Vagina (tissue), 2 donors: ENCODE measurements around the gene SMARCA4. TPM values are rescaled to one million over a fixed set of nuclear protein-coding genes. Genes with fewer than 3 reads are reported as not detected.

ENCODE experiments used
- DNase-seq, 2 donors: peaks; one replicate each; pipeline ENCODE4 v3.0.0-alpha.2; 2017; ENCODE audit errors: extremely low spot score in 2 of 2
- H3K27ac ChIP-seq: fragments of 200-600 bp; sonication (generic); one replicate; pipeline ENCODE4 v1.5.1; 2019
- H3K27me3 ChIP-seq: fragments of 200-600 bp; sonication (generic); one replicate; pipeline ENCODE4 v1.5.1; 2019
- H3K36me3 ChIP-seq, 2 donors: fragments of 200-600 bp; sonication (generic); one replicate each; pipeline ENCODE4 v1.5.1; 2017 to 2019
- H3K4me1 ChIP-seq: fragments of 200-600 bp; sonication (generic); one replicate; pipeline ENCODE4 v1.5.1; 2019
- H3K4me3 ChIP-seq, 2 donors: fragments of 200-600 bp; sonication (generic); 1 replicate in 1 of 2; 2 replicates in 1 of 2; pipeline ENCODE4 v1.5.1; 2016 to 2019
- H3K9me3 ChIP-seq: fragments of 200-600 bp; sonication (generic); one replicate; pipeline ENCODE4 v1.5.1; 2019
- POLR2A ChIP-seq, 2 donors: fragments of 450-650 bp; IDR thresholded peaks; one replicate each; pipeline ENCODE4 v1.6.1; 2017; ENCODE audit warnings: antibody characterized with exemption in 2 of 2, mild to moderate bottlenecking in 2 of 2, moderate library complexity in 2 of 2
- POLR2AphosphoS5 ChIP-seq, 2 donors: sonication (generic); formaldehyde crosslinking; IDR thresholded peaks; one replicate each; pipeline ENCODE4 v1.9.0; 2017; ENCODE audit warnings: antibody characterized with exemption in 2 of 2, mild to moderate bottlenecking in 2 of 2, low read depth in 1 of 2; ENCODE audit not compliant: insufficient read depth in 1 of 2
- intact Hi-C: fragments of 100-400 bp; cut with DNase I; formaldehyde crosslinking; loops from one replicate; pipeline ENCODE4 v1.15.1; 2023
- small RNA-seq: library from RNA; depleted of rRNA; stranded (forward); fragments of <200 nt; gene quantifications from one replicate; pipeline ENCODE3, GENCODE V24; 2016
- total RNA-seq: library from RNA; depleted of rRNA; stranded (reverse); fragments of >200 nt; gene quantifications from one replicate; pipeline ENCODE4 v1.2.3, GENCODE V29; 2016
- TF ChIP-seq, protein P1 (sequence below), 3 experiments: fragments of 450-650 bp in 2 of 3; fragments of 200-600 bp in 1 of 3; sonication (generic) in 1 of 3; IDR thresholded peaks; one replicate each; pipeline ENCODE4 v1.5.1; 2017 to 2019; ENCODE audit warnings: antibody characterized with exemption in 3 of 3, mild to moderate bottlenecking in 2 of 3, moderate library complexity in 2 of 3

Gene SMARCA4
- total RNA-seq, 1 donor from 2014 or later, result 90.4 TPM

DNA sequence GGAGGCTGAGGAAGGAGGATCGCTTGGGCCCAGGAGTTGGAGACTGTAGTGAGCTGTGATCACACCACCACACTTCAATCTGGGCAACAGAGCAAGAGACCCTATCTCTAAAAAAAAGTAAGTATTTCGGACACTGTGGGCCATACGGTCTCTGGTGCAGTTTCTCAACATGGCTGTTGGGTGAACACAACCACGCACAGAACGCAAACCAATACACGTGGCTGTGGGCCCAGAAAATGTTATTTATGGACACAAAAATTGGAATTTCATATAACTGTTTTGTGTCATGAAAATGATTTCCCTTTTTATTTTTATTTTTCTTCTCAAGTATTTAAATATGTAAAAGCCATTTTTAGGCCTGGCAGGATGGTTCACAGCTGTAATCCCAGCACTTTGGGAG, 147.9 kb downstream of the SMARCA4 start:
- intact Hi-C loops, result no loop called here
- TF ChIP-seq POLR2A (IDR thresholded peaks at IDR 0.05), result no peak
- no peak for TF ChIP-seq POLR2AphosphoS5 (IDR thresholded peaks at IDR 0.05; ENCODE audit: insufficient read depth in 1 of 2, low read depth in 1 of 2)
- TF ChIP-seq, protein P1, sequence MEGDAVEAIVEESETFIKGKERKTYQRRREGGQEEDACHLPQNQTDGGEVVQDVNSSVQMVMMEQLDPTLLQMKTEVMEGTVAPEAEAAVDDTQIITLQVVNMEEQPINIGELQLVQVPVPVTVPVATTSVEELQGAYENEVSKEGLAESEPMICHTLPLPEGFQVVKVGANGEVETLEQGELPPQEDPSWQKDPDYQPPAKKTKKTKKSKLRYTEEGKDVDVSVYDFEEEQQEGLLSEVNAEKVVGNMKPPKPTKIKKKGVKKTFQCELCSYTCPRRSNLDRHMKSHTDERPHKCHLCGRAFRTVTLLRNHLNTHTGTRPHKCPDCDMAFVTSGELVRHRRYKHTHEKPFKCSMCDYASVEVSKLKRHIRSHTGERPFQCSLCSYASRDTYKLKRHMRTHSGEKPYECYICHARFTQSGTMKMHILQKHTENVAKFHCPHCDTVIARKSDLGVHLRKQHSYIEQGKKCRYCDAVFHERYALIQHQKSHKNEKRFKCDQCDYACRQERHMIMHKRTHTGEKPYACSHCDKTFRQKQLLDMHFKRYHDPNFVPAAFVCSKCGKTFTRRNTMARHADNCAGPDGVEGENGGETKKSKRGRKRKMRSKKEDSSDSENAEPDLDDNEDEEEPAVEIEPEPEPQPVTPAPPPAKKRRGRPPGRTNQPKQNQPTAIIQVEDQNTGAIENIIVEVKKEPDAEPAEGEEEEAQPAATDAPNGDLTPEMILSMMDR (IDR thresholded peaks at IDR 0.05), result no peak
- Histone ChIP-seq H3K4me1 (no peaks in the 10 kb centered on the region), H3K9me3 (no peaks in the 10 kb centered on the region), H3K4me3 (no peak overlapping the region), H3K27me3 (no peaks in the 10 kb centered on the region), H3K27ac (no peak overlapping the region), H3K36me3 (peaks cover 5 to 96% of the 10 kb centered on the region in 2 donors)
- DNase-seq, result no peak

DNA sequence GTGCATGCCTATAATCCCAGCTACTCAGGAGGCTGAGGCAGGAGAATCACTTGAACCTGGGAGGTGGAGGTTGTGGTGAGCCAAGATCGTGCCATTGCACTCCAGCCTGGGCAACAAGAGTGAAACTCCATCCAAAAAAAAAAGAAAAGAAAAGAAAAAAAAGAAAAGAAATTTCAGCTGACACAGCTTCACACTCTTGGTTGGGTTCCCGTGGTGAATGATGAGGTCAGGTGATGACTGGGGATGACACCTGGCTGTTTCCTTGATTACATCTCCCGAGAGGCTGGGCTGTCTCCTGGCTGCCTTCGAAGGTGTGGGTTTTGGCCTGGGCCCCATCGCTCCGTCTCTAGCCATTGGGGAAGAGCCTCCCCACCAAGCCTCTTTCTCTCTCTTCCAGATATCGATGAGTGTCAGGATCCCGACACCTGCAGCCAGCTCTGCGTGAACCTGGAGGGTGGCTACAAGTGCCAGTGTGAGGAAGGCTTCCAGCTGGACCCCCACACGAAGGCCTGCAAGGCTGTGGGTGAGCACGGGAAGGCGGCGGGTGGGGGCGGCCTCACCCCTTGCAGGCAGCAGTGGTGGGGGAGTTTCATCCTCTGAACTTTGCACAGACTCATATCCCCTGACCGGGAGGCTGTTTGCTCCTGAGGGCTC, 150.4 kb downstream of the SMARCA4 start:
- H3K9me3 ChIP-seq, result no peaks in the 10 kb centered on the region
- H3K36me3 ChIP-seq, result peaks cover 5 to 95% of the 10 kb centered on the region in 2 donors
- no peaks in the 10 kb centered on the region for H3K27me3 ChIP-seq
- no peak overlapping the region for H3K4me3 ChIP-seq
- no peak for DNase-seq
- H3K27ac ChIP-seq, result no peak overlapping the region
- TF ChIP-seq, protein P1 (IDR thresholded peaks at IDR 0.05), result no peak
- TF ChIP-seq POLR2AphosphoS5 (IDR thresholded peaks at IDR 0.05; ENCODE audit: insufficient read depth in 1 of 2, low read depth in 1 of 2) (no peak), POLR2A (IDR thresholded peaks at IDR 0.05) (no peak)
- intact Hi-C loops, result loop anchor here (10.0 kb wide), 1 partner anchor 176 kb away; no protein-coding TSS in a partner anchor
- H3K4me1 ChIP-seq, result no peaks in the 10 kb centered on the region

DNA sequence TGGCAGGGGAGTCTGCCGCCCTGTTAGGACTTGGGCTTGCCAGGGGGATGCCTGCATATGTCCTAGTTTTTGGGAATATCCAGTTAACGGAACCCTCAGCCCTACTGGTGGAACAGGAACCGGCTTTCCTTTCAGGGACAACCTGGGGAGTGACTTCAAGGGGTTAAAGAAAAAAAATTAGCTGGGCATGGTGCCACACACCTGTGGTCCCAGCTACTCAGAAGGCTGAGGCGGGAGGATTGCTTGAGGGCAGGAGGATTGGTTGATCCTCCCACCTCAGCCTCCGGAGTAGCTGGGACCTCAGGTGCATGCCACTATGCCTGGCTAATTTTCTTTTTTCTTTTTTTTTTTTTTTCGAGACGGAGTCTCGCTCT, 150.9 kb downstream of the SMARCA4 start:
- Histone ChIP-seq H3K4me1 (no peaks in the 10 kb centered on the region), H3K9me3 (no peaks in the 10 kb centered on the region), H3K27me3 (no peaks in the 10 kb centered on the region), H3K4me3 (no peak overlapping the region), H3K27ac (no peak overlapping the region), H3K36me3 (peaks cover 5 to 95% of the 10 kb centered on the region in 2 donors)
- intact Hi-C loops, result loop anchor here (10.0 kb wide), 1 partner anchor 177 kb away; no protein-coding TSS in a partner anchor
- DNase-seq, result no peak
- TF ChIP-seq, protein P1 (IDR thresholded peaks at IDR 0.05), result no peak
- TF ChIP-seq POLR2A (IDR thresholded peaks at IDR 0.05), result no peak
- no peak for TF ChIP-seq POLR2AphosphoS5 (IDR thresholded peaks at IDR 0.05; ENCODE audit: insufficient read depth in 1 of 2, low read depth in 1 of 2)

Small RNA genes lying within 50 kb of the gene (small RNA-seq; reads per million reads assigned to genes)
- gene RF02271, result not detected
- gene RN7SL192P, result not detected

Other genes with a start within 250 kb of the SMARCA4 start
- gene DNM2, start 243.0 kb upstream of the SMARCA4 start, total RNA-seq, result 128 TPM
- gene TMED1, start 124.8 kb upstream of the SMARCA4 start, total RNA-seq, result 20.4 TPM
- gene C19orf38, start 112.6 kb upstream of the SMARCA4 start, total RNA-seq, result 2.5 TPM
- gene CARM1, start 89.5 kb upstream of the SMARCA4 start, total RNA-seq, result 28.2 TPM
- gene YIPF2, start 32.4 kb upstream of the SMARCA4 start, total RNA-seq, result 42.7 TPM
- gene TIMM29, start 32.2 kb upstream of the SMARCA4 start, total RNA-seq, result 21.9 TPM
- gene LDLR, start 128.4 kb downstream of the SMARCA4 start, total RNA-seq, result 135 TPM
- 2.7 TPM for gene SPC24, start 194.8 kb downstream of the SMARCA4 start, total RNA-seq
- gene KANK2, start 236.5 kb downstream of the SMARCA4 start, total RNA-seq, result 486 TPM